OCI-LY1 (cell line): ENCODE results near the gene AGTRAP.

Experiments
- H2AFZ ChIP-seq: fragments of 200-600 bp; sonication (generic), shearing (Covaris generic); 2 replicates; pipeline ENCODE4 v1.6.0; 2014; ENCODE audit warnings: antibody characterized with exemption, mild to moderate bottlenecking, low read length
- H3F3A ChIP-seq: fragments of 200-600 bp; sonication (generic), shearing (Covaris generic); 2 replicates; pipeline ENCODE4 v1.6.0; 2014; ENCODE audit warnings: mild to moderate bottlenecking, antibody characterized with exemption, low read length, moderate library complexity; ENCODE audit not compliant: insufficient read depth
- H3K27ac ChIP-seq: fragments of 200-600 bp; sonication (generic); 2 replicates; pipeline ENCODE4 v1.5.1; 2014; ENCODE audit warnings: low read length, mixed run types, mild to moderate bottlenecking, low read depth; ENCODE audit not compliant: poor library complexity, severe bottlenecking
- H3K27me3 ChIP-seq: fragments of 200-600 bp; sonication (generic); 2 replicates; pipeline ENCODE4 v1.6.0; 2014; ENCODE audit warnings: antibody characterized with exemption, mild to moderate bottlenecking, low read length, moderate library complexity; ENCODE audit not compliant: insufficient read depth
- H3K36me3 ChIP-seq: fragments of 200-600 bp; sonication (generic); 2 replicates; pipeline ENCODE4 v1.6.1; 2014; ENCODE audit warnings: mild to moderate bottlenecking, antibody characterized with exemption, low read length, moderate library complexity, mixed read lengths; ENCODE audit not compliant: insufficient read depth
- H3K4me1 ChIP-seq: fragments of 200-600 bp; sonication (generic); 2 replicates; pipeline ENCODE4 v1.5.1; 2014; ENCODE audit warnings: mild to moderate bottlenecking, low read length, moderate library complexity; ENCODE audit not compliant: insufficient read depth, severe bottlenecking
- H3K4me2 ChIP-seq: fragments of 200-600 bp; sonication (generic), shearing (Covaris generic); 2 replicates; pipeline ENCODE4 v1.6.1; 2014; ENCODE audit warnings: low read length
- H3K4me3 ChIP-seq: fragments of 200-600 bp; sonication (generic); 2 replicates; pipeline ENCODE4 v1.5.1; 2014; ENCODE audit warnings: low read length, low read depth, mild to moderate bottlenecking, mixed read lengths; ENCODE audit not compliant: poor library complexity, severe bottlenecking
- H3K79me2 ChIP-seq: fragments of 200-600 bp; shearing (Covaris generic); 2 replicates; pipeline ENCODE4 v1.6.1; 2016; ENCODE audit warnings: mixed run types, low read length, mixed read lengths; ENCODE audit not compliant: insufficient read depth
- H3K9ac ChIP-seq: fragments of 200-600 bp; sonication (generic), shearing (Covaris generic); 2 replicates; pipeline ENCODE4 v1.6.1; 2014; ENCODE audit warnings: mild to moderate bottlenecking, low read length, mixed read lengths
- H3K9me2 ChIP-seq: fragments of 200-600 bp; sonication (generic), shearing (Covaris generic); 2 replicates; pipeline ENCODE4 v1.6.1; 2014; ENCODE audit warnings: low read depth, mild to moderate bottlenecking, low read length, mixed read lengths
- H3K9me3 ChIP-seq: fragments of 200-600 bp; shearing (Covaris generic); 2 replicates; pipeline ENCODE4 v1.6.1; 2014; ENCODE audit warnings: low read length, mixed read lengths
- H4K20me1 ChIP-seq: fragments of 200-600 bp; sonication (generic), shearing (Covaris generic); 2 replicates; pipeline ENCODE4 v1.6.0; 2016; ENCODE audit warnings: mild to moderate bottlenecking, low read length; ENCODE audit not compliant: insufficient read depth
- EZH2 ChIP-seq: fragments of 200-600 bp; sonication (generic), shearing (Covaris generic); IDR thresholded peaks from 2 replicates; pipeline ENCODE4 v1.8.0; 2017; ENCODE audit warnings: borderline replicate concordance, mixed run types, mild to moderate bottlenecking, antibody characterized with exemption, low read length, moderate library complexity, mixed read lengths
- TF ChIP-seq, protein P1 (sequence below): fragments of 200-600 bp; sonication (generic), shearing (Covaris generic); IDR thresholded peaks from 2 replicates; pipeline ENCODE4 v1.5.1; 2017; ENCODE audit warnings: mild to moderate bottlenecking, antibody characterized with exemption, low read length, moderate library complexity, mixed read lengths

Gene AGTRAP

GRCh38 chr1:11719313-11720032 lies 16.5 kb upstream of the AGTRAP start:
- peak overlapping the region; percentile 66 for H3K9ac ChIP-seq
- no peaks in the 10 kb centered on the region for H3F3A ChIP-seq
- H3K36me3 ChIP-seq, result no peaks in the 10 kb centered on the region
- H3K4me3 ChIP-seq, result peak overlapping the region; percentile 53
- no peaks in the 10 kb centered on the region for H3K9me3 ChIP-seq
- no peaks in the 10 kb centered on the region for H3K79me2 ChIP-seq
- peak overlapping the region; percentile 65 for H3K27ac ChIP-seq
- H3K9me2 ChIP-seq, result no peaks in the 10 kb centered on the region
- H3K4me2 ChIP-seq, result peak overlapping the region; percentile 73
- peaks cover 12% of the 10 kb centered on the region for H3K4me1 ChIP-seq
- H3K27me3 ChIP-seq, result no peaks in the 10 kb centered on the region
- no peak for TF ChIP-seq EZH2
- TF ChIP-seq, protein P1, sequence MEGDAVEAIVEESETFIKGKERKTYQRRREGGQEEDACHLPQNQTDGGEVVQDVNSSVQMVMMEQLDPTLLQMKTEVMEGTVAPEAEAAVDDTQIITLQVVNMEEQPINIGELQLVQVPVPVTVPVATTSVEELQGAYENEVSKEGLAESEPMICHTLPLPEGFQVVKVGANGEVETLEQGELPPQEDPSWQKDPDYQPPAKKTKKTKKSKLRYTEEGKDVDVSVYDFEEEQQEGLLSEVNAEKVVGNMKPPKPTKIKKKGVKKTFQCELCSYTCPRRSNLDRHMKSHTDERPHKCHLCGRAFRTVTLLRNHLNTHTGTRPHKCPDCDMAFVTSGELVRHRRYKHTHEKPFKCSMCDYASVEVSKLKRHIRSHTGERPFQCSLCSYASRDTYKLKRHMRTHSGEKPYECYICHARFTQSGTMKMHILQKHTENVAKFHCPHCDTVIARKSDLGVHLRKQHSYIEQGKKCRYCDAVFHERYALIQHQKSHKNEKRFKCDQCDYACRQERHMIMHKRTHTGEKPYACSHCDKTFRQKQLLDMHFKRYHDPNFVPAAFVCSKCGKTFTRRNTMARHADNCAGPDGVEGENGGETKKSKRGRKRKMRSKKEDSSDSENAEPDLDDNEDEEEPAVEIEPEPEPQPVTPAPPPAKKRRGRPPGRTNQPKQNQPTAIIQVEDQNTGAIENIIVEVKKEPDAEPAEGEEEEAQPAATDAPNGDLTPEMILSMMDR, result peak; percentile 99
- H4K20me1 ChIP-seq, result no peaks in the 10 kb centered on the region
- peak overlapping the region; percentile 20; the same call in 1 of the 2 replicates for H2AFZ ChIP-seq

GRCh38 chr1:11720033-11720376 lies 15.9 kb upstream of the AGTRAP start:
- H3K9ac ChIP-seq, result no peak overlapping the region; the same call in 1 of the 2 replicates

GRCh38 chr1:11720525-11720924 lies 15.4 kb upstream of the AGTRAP start:
- no peak overlapping the region for H3K27ac ChIP-seq
- no peaks in the 10 kb centered on the region for H3K79me2 ChIP-seq
- H4K20me1 ChIP-seq, result no peaks in the 10 kb centered on the region
- H2AFZ ChIP-seq, result no peak overlapping the region
- H3K9me3 ChIP-seq, result no peaks in the 10 kb centered on the region
- no peak overlapping the region for H3K9ac ChIP-seq
- TF ChIP-seq, protein P1, result no peak
- TF ChIP-seq EZH2, result no peak
- H3K4me2 ChIP-seq, result no peak overlapping the region
- peaks cover 12% of the 10 kb centered on the region for H3K4me1 ChIP-seq
- no peaks in the 10 kb centered on the region for H3K9me2 ChIP-seq
- H3K27me3 ChIP-seq, result no peaks in the 10 kb centered on the region
- H3K4me3 ChIP-seq, result no peak overlapping the region
- H3K36me3 ChIP-seq, result no peaks in the 10 kb centered on the region
- no peaks in the 10 kb centered on the region for H3F3A ChIP-seq

More at GRCh38 chr1:11720033-11720376, 15.9 kb upstream of the AGTRAP start:
- no peaks in the 10 kb centered on the region for H3K9me2 ChIP-seq
- no peak for TF ChIP-seq EZH2
- TF ChIP-seq, protein P1, result no peak
- H3K27me3 ChIP-seq, result no peaks in the 10 kb centered on the region
- no peaks in the 10 kb centered on the region for H3K36me3 ChIP-seq
- H3K4me3 ChIP-seq, result peak overlapping the region; percentile 53
- H3K4me1 ChIP-seq, result peaks cover 12% of the 10 kb centered on the region
- H2AFZ ChIP-seq, result no peak overlapping the region
- H4K20me1 ChIP-seq, result no peaks in the 10 kb centered on the region
- no peaks in the 10 kb centered on the region for H3F3A ChIP-seq
- peak overlapping the region; percentile 73 for H3K4me2 ChIP-seq
- no peak overlapping the region for H3K27ac ChIP-seq
- H3K79me2 ChIP-seq, result no peaks in the 10 kb centered on the region
- H3K9me3 ChIP-seq, result no peaks in the 10 kb centered on the region
